Mucosa of stomach (tissue), 1 donor: ENCODE results near the gene PPP3R1.

Experiments used
- H3K27me3 ChIP-seq: one replicate; pipeline ENCODE4 v1.7.0; 2013; ENCODE audit warnings: mild to moderate bottlenecking, low read length; ENCODE audit not compliant: control insufficient read depth, insufficient read depth
- H3K36me3 ChIP-seq: one replicate; pipeline ENCODE4 v1.7.0; 2013; ENCODE audit warnings: low read length; ENCODE audit not compliant: control insufficient read depth, insufficient read depth
- H3K4me1 ChIP-seq: one replicate; pipeline ENCODE4 v1.7.0; 2013; ENCODE audit warnings: mild to moderate bottlenecking, low read length; ENCODE audit not compliant: control insufficient read depth, insufficient read depth
- H3K4me3 ChIP-seq: one replicate; pipeline ENCODE4 v1.7.0; 2013; ENCODE audit warnings: low read length
- H3K9ac ChIP-seq: one replicate; pipeline ENCODE4 v1.7.0; 2013; ENCODE audit warnings: mild to moderate bottlenecking, low read length, moderate library complexity
- H3K9me3 ChIP-seq: one replicate; pipeline ENCODE4 v1.7.0; 2013; ENCODE audit warnings: mild to moderate bottlenecking, low read length, moderate library complexity; ENCODE audit not compliant: control insufficient read depth
- donor health status: Pancreatic carcinoma.

PPP3R1 gene

GRCh38 chr2:68283419-68283812, 31.1 kb upstream of the PPP3R1 start:
- Histone ChIP-seq H3K9ac (no peak overlapping the region), H3K27me3 (no peaks in the 10 kb centered on the region), H3K4me3 (no peak overlapping the region), H3K4me1 (peaks cover 6% of the 10 kb centered on the region), H3K36me3 (no peaks in the 10 kb centered on the region), H3K9me3 (no peaks in the 10 kb centered on the region)

DNA sequence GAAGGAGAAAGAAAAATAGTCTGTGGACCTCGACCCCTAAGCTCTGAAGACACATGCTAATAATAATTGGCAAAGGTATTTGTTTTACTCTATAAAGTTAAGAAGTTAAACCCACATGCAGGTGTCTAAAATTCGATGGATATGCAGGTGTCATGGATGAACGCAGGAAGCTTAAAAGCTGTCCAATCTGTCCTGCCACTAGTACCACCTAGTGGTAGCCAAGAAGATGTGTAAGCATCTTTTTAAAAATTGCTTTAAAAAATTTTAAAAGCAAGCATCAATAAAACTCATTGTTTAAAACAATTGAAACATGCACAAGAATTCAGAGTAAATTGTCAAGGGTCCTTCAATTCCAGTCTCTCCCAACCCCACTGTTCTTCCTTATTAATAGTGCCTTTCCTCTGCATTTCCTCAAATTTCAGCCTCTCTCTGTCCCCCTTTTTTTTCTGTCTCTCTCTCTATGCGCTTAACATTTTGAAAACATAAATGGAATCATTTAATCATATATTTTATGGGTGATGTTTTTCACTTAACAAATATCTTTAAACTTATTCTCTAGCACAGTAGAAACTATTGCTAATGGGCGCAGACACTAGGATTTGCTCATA, 30.6 kb upstream of the PPP3R1 start:
- Histone ChIP-seq H3K4me3 (no peak overlapping the region), H3K9ac (no peak overlapping the region), H3K27me3 (no peaks in the 10 kb centered on the region), H3K36me3 (no peaks in the 10 kb centered on the region), H3K9me3 (no peaks in the 10 kb centered on the region), H3K4me1 (peaks cover 6% of the 10 kb centered on the region)

- no peak overlapping the region for H3K9ac ChIP-seq
- H3K27me3 ChIP-seq = no peaks in the 10 kb centered on the region
- peaks cover 6% of the 10 kb centered on the region for H3K4me1 ChIP-seq
These were observed 28.5 kb upstream of the PPP3R1 start for GRCh38 chr2:68280796-68281195.

DNA sequence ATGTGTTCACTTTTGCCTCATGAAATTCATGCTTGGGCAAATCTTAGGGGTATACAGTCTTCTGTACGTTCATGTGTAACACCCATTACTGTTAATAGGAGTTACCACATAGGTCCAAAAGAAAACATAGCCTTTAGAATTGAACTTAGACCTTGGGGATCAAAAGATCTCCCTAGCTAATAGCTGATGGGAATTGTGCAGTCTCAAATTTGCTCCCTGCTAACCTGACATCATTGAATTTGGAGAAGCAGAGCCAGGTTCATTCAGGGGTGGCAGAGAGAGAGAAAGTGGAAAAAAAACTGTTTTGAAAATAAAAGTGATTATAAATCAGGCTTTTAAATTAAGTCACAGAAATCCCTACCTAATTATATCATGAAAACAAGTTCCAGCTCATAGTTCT, 28.0 kb upstream of the PPP3R1 start:
- H3K4me1 ChIP-seq = peaks cover 6% of the 10 kb centered on the region
- H3K4me3 ChIP-seq = no peak overlapping the region
- H3K36me3 ChIP-seq = no peaks in the 10 kb centered on the region
- H3K9me3 ChIP-seq = no peaks in the 10 kb centered on the region
- H3K27me3 ChIP-seq = no peaks in the 10 kb centered on the region
- no peak overlapping the region for H3K9ac ChIP-seq

More at GRCh38 chr2:68280796-68281195, 28.5 kb upstream of the PPP3R1 start:
- Histone ChIP-seq H3K4me3 (no peak overlapping the region), H3K9me3 (no peaks in the 10 kb centered on the region), H3K36me3 (no peaks in the 10 kb centered on the region)

- H3K9me3 ChIP-seq = no peaks in the 10 kb centered on the region
- H3K4me1 ChIP-seq = peaks cover 6% of the 10 kb centered on the region
- no peaks in the 10 kb centered on the region for H3K36me3 ChIP-seq
- H3K9ac ChIP-seq = no peak overlapping the region
- H3K27me3 ChIP-seq = no peaks in the 10 kb centered on the region
- no peak overlapping the region for H3K4me3 ChIP-seq
These were observed 27.4 kb upstream of the PPP3R1 start for GRCh38 chr2:68279691-68280090.

GRCh38 chr2:68278169-68278568, 25.8 kb upstream of the PPP3R1 start:
- Histone ChIP-seq H3K9ac (no peak overlapping the region), H3K4me3 (no peak overlapping the region), H3K27me3 (no peaks in the 10 kb centered on the region), H3K4me1 (peaks cover 6% of the 10 kb centered on the region), H3K9me3 (no peaks in the 10 kb centered on the region), H3K36me3 (no peaks in the 10 kb centered on the region)

DNA sequence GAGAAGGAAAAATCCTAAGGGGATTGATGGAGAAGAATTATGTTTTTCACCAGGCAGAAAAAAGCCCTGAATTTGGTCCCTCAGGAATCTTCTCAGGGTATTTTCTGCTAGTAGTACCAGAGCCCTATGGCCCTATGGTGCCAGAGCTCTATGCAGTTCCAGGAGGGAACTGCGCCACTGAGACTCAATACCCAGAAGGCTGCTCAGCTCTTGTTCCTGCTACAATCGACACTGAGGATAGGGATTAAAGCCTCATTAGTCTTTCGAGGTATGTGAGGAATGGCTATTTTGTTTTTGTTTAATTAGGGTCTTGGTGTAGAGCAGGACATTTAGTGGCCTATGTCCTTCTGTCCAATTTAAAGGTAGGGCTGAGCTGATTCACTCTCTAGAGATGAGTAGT, 21.7 kb upstream of the PPP3R1 start:
- Histone ChIP-seq H3K4me3 (no peak overlapping the region), H3K9me3 (no peaks in the 10 kb centered on the region), H3K4me1 (no peaks in the 10 kb centered on the region), H3K36me3 (no peaks in the 10 kb centered on the region), H3K27me3 (no peaks in the 10 kb centered on the region), H3K9ac (no peak overlapping the region)

- Histone ChIP-seq H3K36me3 (no peaks in the 10 kb centered on the region), H3K9ac (no peak overlapping the region), H3K9me3 (no peaks in the 10 kb centered on the region), H3K4me3 (no peak overlapping the region), H3K4me1 (no peaks in the 10 kb centered on the region), H3K27me3 (no peaks in the 10 kb centered on the region)
These were observed 20.1 kb upstream of the PPP3R1 start for GRCh38 chr2:68272246-68272994.

DNA sequence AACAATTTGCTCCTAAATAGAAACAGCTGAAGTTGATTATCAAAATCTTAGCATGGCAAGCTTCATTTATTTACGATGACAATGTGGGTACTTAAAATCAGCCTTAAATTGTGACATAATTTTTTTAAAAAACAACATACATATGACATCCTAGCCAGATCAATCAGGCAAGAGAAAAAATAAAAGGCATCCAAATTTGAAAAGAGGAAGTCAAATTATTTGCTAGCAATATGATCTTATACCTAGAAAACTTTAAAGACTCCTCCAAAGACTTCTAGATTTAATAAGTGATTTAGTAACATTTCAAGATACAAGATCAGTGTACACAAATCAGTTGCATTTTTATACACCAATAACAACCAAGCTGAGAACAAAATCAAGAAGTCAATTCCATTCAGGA, 14.3 kb upstream of the PPP3R1 start:
- H3K36me3 ChIP-seq = no peaks in the 10 kb centered on the region
- no peak overlapping the region for H3K9ac ChIP-seq
- H3K4me3 ChIP-seq = no peak overlapping the region
- H3K27me3 ChIP-seq = no peaks in the 10 kb centered on the region
- peaks cover 4% of the 10 kb centered on the region for H3K4me1 ChIP-seq
- no peaks in the 10 kb centered on the region for H3K9me3 ChIP-seq

DNA sequence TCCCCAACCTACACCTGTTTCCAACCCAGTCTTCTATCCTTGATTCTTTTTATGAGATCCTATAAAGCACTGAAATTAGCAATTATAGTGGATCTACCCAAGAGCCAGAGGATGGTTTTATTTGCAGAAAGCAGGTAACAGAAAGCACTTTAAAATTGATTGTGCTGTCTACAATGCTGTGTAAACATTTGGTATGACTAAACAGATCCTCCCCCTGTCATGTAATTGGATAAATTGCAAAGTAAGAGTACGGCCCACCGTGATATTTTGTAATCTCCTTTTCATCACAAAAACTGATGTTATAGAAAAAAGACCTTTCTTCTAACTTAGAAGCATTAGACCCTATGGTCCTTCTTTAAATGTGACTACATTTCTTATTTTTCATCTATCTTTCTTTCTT, 11.3 kb upstream of the PPP3R1 start:
- Histone ChIP-seq H3K9me3 (no peaks in the 10 kb centered on the region), H3K27me3 (no peaks in the 10 kb centered on the region), H3K36me3 (no peaks in the 10 kb centered on the region), H3K4me3 (no peak overlapping the region), H3K4me1 (peaks cover 4% of the 10 kb centered on the region), H3K9ac (no peak overlapping the region)

DNA sequence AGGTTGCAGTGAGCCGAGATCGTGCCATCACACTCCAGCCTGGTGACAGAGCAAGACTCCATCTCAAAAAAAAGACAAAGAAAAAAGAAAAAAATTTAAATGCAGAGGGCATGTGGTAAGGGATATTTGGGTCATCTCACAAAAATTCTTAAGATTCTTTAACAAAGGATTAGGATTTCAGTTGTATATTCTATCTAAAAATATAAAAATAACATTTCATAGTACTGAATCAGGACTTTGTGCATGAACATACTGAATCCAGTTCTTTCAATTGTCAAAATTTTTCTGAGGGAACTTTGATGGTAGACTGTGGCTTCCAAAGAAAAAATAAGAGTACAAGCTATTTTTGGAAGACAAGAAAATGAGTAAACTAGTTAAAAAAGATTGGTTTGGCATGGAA, 6.5 kb upstream of the PPP3R1 start:
- peaks cover 4% of the 10 kb centered on the region for H3K4me1 ChIP-seq
- no peak overlapping the region for H3K4me3 ChIP-seq
- H3K27me3 ChIP-seq = no peaks in the 10 kb centered on the region
- H3K9me3 ChIP-seq = no peaks in the 10 kb centered on the region
- H3K9ac ChIP-seq = no peak overlapping the region
- no peaks in the 10 kb centered on the region for H3K36me3 ChIP-seq

DNA sequence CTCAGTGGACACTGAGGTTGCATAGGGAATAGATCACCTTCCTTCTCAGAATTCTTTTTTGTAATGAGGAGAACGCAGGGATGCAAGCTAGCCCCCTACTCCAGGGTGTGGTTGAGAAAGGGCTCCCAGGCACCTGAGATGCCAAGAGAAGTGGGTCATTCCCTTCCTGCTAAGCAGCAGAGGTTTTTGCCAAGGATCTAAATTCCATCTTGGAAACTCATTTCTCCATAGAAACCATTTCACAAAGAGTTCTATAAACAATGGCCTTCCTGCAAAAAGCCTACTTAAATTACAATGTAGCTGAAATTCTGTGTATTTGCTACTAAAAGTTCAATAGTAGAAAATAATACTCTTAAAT, 3.7 kb upstream of the PPP3R1 start:
- Histone ChIP-seq H3K27me3 (no peaks in the 10 kb centered on the region), H3K4me1 (no peaks in the 10 kb centered on the region), H3K9ac (no peak overlapping the region), H3K4me3 (no peak overlapping the region), H3K36me3 (no peaks in the 10 kb centered on the region), H3K9me3 (no peaks in the 10 kb centered on the region)
